ENCODE data around the gene LDHD.

LDHD gene

GRCh38 chr16:75070012-75070841, 46.4 kb downstream of the LDHD start:
- H3K27ac Mint-ChIP-seq: no peak overlapping the region
- H3K36me3 Mint-ChIP-seq: peaks cover 3% of the 10 kb centered on the region
- peaks cover 35% of the 10 kb centered on the region for H3K4me1 Mint-ChIP-seq (ENCODE audit: low read depth)
- no peaks in the 10 kb centered on the region for H3K27me3 Mint-ChIP-seq
- no peaks in the 10 kb centered on the region for H3K9me3 Mint-ChIP-seq (ENCODE audit: low read depth)
- no peak overlapping the region for H3K4me3 Mint-ChIP-seq

- Mint-ChIP-seq H3K36me3 (peaks cover 3% of the 10 kb centered on the region), H3K9me3 (ENCODE audit: low read depth) (no peaks in the 10 kb centered on the region), H3K4me3 (no peak overlapping the region), H3K27me3 (no peaks in the 10 kb centered on the region), H3K4me1 (ENCODE audit: low read depth) (peaks cover 38% of the 10 kb centered on the region), H3K27ac (no peak overlapping the region)
These were observed 48.2 kb downstream of the LDHD start for GRCh38 chr16:75068085-75069031.

- H3K4me1 Mint-ChIP-seq (ENCODE audit: low read depth): peaks cover 41% of the 10 kb centered on the region
- H3K9me3 Mint-ChIP-seq (ENCODE audit: low read depth): no peaks in the 10 kb centered on the region
- H3K27ac Mint-ChIP-seq: no peak overlapping the region
These were observed 49.6 kb downstream of the LDHD start for GRCh38 chr16:75066861-75067447.

GRCh38 chr16:75065521-75066149, 50.9 kb downstream of the LDHD start:
- H3K4me1 Mint-ChIP-seq (ENCODE audit: low read depth): peaks cover 40% of the 10 kb centered on the region
- no peak overlapping the region for H3K4me3 Mint-ChIP-seq
- no peak overlapping the region for H3K27ac Mint-ChIP-seq

More at GRCh38 chr16:75066861-75067447, 49.6 kb downstream of the LDHD start:
- Mint-ChIP-seq H3K27me3 (no peaks in the 10 kb centered on the region), H3K36me3 (peaks cover 3% of the 10 kb centered on the region), H3K4me3 (no peak overlapping the region)

GRCh38 chr16:75065149-75065505, 51.5 kb downstream of the LDHD start:
- peaks cover 3% of the 10 kb centered on the region for H3K36me3 Mint-ChIP-seq
- no peaks in the 10 kb centered on the region for H3K9me3 Mint-ChIP-seq (ENCODE audit: low read depth)
- H3K4me3 Mint-ChIP-seq: peak overlapping the region; percentile 61
- no peak overlapping the region for H3K27ac Mint-ChIP-seq
- no peaks in the 10 kb centered on the region for H3K27me3 Mint-ChIP-seq
- peaks cover 35% of the 10 kb centered on the region for H3K4me1 Mint-ChIP-seq (ENCODE audit: low read depth)

More at GRCh38 chr16:75065521-75066149, 50.9 kb downstream of the LDHD start:
- no peaks in the 10 kb centered on the region for H3K27me3 Mint-ChIP-seq
- H3K36me3 Mint-ChIP-seq: peaks cover 3% of the 10 kb centered on the region
- H3K9me3 Mint-ChIP-seq (ENCODE audit: low read depth): no peaks in the 10 kb centered on the region

- Mint-ChIP-seq H3K4me1 (ENCODE audit: low read depth) (peaks cover 35% of the 10 kb centered on the region), H3K9me3 (ENCODE audit: low read depth) (no peaks in the 10 kb centered on the region), H3K27me3 (no peaks in the 10 kb centered on the region)
These were observed 52.0 kb downstream of the LDHD start for GRCh38 chr16:75064403-75065148.

GRCh38 chr16:75063549-75064088, 53.0 kb downstream of the LDHD start:
- H3K4me1 Mint-ChIP-seq (ENCODE audit: low read depth): peaks cover 35% of the 10 kb centered on the region
- H3K27me3 Mint-ChIP-seq: no peaks in the 10 kb centered on the region
- H3K4me3 Mint-ChIP-seq: no peak overlapping the region
- H3K36me3 Mint-ChIP-seq: no peaks in the 10 kb centered on the region
- H3K27ac Mint-ChIP-seq: no peak overlapping the region
- H3K9me3 Mint-ChIP-seq (ENCODE audit: low read depth): no peaks in the 10 kb centered on the region

More at GRCh38 chr16:75064403-75065148, 52.0 kb downstream of the LDHD start:
- H3K27ac Mint-ChIP-seq: no peak overlapping the region
- H3K4me3 Mint-ChIP-seq: peak overlapping the region; percentile 61
- H3K36me3 Mint-ChIP-seq: peaks cover under 1% of the 10 kb centered on the region

GRCh38 chr16:75062976-75063346, 53.6 kb downstream of the LDHD start:
- no peak overlapping the region for H3K4me3 Mint-ChIP-seq
- H3K4me1 Mint-ChIP-seq (ENCODE audit: low read depth): peaks cover 35% of the 10 kb centered on the region

GRCh38 chr16:75062135-75062975, 54.2 kb downstream of the LDHD start:
- Mint-ChIP-seq H3K4me1 (ENCODE audit: low read depth) (peaks cover 32% of the 10 kb centered on the region), H3K9me3 (ENCODE audit: low read depth) (no peaks in the 10 kb centered on the region), H3K4me3 (no peak overlapping the region), H3K36me3 (no peaks in the 10 kb centered on the region), H3K27ac (no peak overlapping the region), H3K27me3 (no peaks in the 10 kb centered on the region)

More at GRCh38 chr16:75062976-75063346, 53.6 kb downstream of the LDHD start:
- H3K9me3 Mint-ChIP-seq (ENCODE audit: low read depth): no peaks in the 10 kb centered on the region
- H3K27me3 Mint-ChIP-seq: no peaks in the 10 kb centered on the region
- H3K27ac Mint-ChIP-seq: no peak overlapping the region
- H3K36me3 Mint-ChIP-seq: no peaks in the 10 kb centered on the region

Data from activated naive CD8-positive, alpha-beta T cell (primary cell).